ENCODE results near the gene XRN2. TPM values are rescaled to one million over a fixed set of nuclear protein-coding genes. Genes with fewer than 3 reads are reported as not detected.

XRN2 gene
- polyA plus RNA-seq, 2 of the 4 experiments (the other 2 are of a cell fraction), result 125 to 192 TPM

DNA sequence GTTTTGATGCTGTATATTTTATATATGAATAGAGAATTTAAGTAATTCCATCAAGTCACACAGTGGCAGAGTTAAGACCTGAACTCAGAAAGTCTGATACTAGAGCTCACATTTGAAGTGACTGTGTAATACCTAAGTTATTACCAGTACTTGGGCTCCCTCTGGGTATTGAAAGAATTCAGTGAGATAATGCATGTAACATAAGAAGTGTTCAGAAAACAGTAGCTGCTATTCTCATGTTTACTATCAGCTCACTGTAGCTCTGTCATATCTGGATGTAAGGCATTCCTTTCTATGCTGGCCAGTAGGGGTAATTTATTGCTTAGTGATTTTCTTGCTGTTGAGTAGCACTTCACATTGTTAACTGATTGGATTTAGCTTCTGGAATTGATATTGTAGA, 49.6 kb downstream of the XRN2 start:
- ChIA-PET CTCF (interaction anchor here (0.7 to 2.7 kb wide), 3 partner anchors 22 to 1805 kb away, joined by 4 to 10 read pairs (median 4); no protein-coding TSS in a partner anchor), POLR2A (interaction anchor here (1.0 kb wide), 1 partner anchor 50 kb away, joined by 5 read pairs; the partner anchor contains the start of gene XRN2)
- no peak overlapping the region for H3K4me2 ChIP-seq
- ATAC-seq (0 out of 6 replicates have a peak, but pooled peaks of 1 of the 2 experiments have one; percentile 34), DNase-seq (ENCODE audit: low read depth in 1 of 2, low spot score in 1 of 2) (no peak), FAIRE-seq (peak; percentile 77)
- no peak overlapping the region for H3K27ac ChIP-seq
- 0 out of 3 replicates have a peak, but pooled peaks cover 3% of the 10 kb centered on the region for H3K4me1 ChIP-seq
- no peak for TF ChIP-seq TFCP2L1 (CRISPR knock-in tag; IDR thresholded peaks at IDR 0.05)
- no peak for TF ChIP-seq RAD21 (conservative IDR thresholded peaks at IDR 0.05 in 1 of 2, IDR thresholded peaks at IDR 0.05 in 1 of 2)
- TF ChIP-seq HDAC2 (IDR thresholded peaks at IDR 0.05), result no peak
- TF ChIP-seq CBX2 (IDR thresholded peaks at IDR 0.05; ENCODE audit: borderline replicate concordance, low read depth), result no peak
- TF ChIP-seq POLR2A (IDR thresholded peaks at IDR 0.05; ENCODE audit: low read length), result no peak
- TF ChIP-seq ZSCAN20 (CRISPR knock-in tag; IDR thresholded peaks at IDR 0.05), result no peak
- no peak for TF ChIP-seq GATA3 (IDR thresholded peaks at IDR 0.05; ENCODE audit: borderline replicate concordance)
- H3K9me3 ChIP-seq, result no peaks in the 10 kb centered on the region
- no peak overlapping the region for H3K4me3 ChIP-seq

- Histone ChIP-seq H3K4me2 (no peak overlapping the region), H3K4me3 (no peak overlapping the region), H3K4me1 (0 out of 3 replicates have a peak, but pooled peaks cover 3% of the 10 kb centered on the region), H3K9me3 (no peaks in the 10 kb centered on the region), H3K27ac (no peak overlapping the region)
- 95% methylated on average over 1 of the region's 1 CpG for WGBS (ENCODE audit: missing lambda C conversion rate)
- ATAC-seq (no peak), FAIRE-seq (no peak), DNase-seq (ENCODE audit: low read depth in 1 of 2, low spot score in 1 of 2) (no peak)
- POLR2A ChIA-PET, result interaction anchor here (1.0 kb wide), 1 partner anchor 50 kb away, joined by 5 read pairs; the partner anchor contains the start of gene XRN2
- TF ChIP-seq ZSCAN20 (CRISPR knock-in tag; IDR thresholded peaks at IDR 0.05) (no peak), HES2 (IDR thresholded peaks at IDR 0.05) (no peak), RNF2 (IDR thresholded peaks at IDR 0.05; ENCODE audit: borderline replicate concordance, low read depth) (no peak), NFE2L2 (conservative IDR thresholded peaks at IDR 0.05; ENCODE audit: low read length) (no peak), CBX8 (IDR thresholded peaks at IDR 0.05) (no peak), KDM5A (IDR thresholded peaks at IDR 0.05) (no peak)
- TF ChIP-seq, protein P1, sequence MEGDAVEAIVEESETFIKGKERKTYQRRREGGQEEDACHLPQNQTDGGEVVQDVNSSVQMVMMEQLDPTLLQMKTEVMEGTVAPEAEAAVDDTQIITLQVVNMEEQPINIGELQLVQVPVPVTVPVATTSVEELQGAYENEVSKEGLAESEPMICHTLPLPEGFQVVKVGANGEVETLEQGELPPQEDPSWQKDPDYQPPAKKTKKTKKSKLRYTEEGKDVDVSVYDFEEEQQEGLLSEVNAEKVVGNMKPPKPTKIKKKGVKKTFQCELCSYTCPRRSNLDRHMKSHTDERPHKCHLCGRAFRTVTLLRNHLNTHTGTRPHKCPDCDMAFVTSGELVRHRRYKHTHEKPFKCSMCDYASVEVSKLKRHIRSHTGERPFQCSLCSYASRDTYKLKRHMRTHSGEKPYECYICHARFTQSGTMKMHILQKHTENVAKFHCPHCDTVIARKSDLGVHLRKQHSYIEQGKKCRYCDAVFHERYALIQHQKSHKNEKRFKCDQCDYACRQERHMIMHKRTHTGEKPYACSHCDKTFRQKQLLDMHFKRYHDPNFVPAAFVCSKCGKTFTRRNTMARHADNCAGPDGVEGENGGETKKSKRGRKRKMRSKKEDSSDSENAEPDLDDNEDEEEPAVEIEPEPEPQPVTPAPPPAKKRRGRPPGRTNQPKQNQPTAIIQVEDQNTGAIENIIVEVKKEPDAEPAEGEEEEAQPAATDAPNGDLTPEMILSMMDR (IDR thresholded peaks at IDR 0.05), result no peak
- TF ChIP-seq, protein P2, sequence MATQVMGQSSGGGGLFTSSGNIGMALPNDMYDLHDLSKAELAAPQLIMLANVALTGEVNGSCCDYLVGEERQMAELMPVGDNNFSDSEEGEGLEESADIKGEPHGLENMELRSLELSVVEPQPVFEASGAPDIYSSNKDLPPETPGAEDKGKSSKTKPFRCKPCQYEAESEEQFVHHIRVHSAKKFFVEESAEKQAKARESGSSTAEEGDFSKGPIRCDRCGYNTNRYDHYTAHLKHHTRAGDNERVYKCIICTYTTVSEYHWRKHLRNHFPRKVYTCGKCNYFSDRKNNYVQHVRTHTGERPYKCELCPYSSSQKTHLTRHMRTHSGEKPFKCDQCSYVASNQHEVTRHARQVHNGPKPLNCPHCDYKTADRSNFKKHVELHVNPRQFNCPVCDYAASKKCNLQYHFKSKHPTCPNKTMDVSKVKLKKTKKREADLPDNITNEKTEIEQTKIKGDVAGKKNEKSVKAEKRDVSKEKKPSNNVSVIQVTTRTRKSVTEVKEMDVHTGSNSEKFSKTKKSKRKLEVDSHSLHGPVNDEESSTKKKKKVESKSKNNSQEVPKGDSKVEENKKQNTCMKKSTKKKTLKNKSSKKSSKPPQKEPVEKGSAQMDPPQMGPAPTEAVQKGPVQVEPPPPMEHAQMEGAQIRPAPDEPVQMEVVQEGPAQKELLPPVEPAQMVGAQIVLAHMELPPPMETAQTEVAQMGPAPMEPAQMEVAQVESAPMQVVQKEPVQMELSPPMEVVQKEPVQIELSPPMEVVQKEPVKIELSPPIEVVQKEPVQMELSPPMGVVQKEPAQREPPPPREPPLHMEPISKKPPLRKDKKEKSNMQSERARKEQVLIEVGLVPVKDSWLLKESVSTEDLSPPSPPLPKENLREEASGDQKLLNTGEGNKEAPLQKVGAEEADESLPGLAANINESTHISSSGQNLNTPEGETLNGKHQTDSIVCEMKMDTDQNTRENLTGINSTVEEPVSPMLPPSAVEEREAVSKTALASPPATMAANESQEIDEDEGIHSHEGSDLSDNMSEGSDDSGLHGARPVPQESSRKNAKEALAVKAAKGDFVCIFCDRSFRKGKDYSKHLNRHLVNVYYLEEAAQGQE (IDR thresholded peaks at IDR 0.05), result no peak
- CTCF ChIA-PET, result interaction anchor here (0.7 to 2.7 kb wide), 3 partner anchors 22 to 1804 kb away, joined by 4 to 10 read pairs (median 4); no protein-coding TSS in a partner anchor
Observed at GRCh38 chr20:21353236-21353635, 50.1 kb downstream of the XRN2 start.

GRCh38 chr20:21355981-21356380, 52.9 kb downstream of the XRN2 start:
- H3K9me3 ChIP-seq, result no peaks in the 10 kb centered on the region
- CTCF ChIA-PET, result no interaction called here
- H3K4me3 ChIP-seq, result no peak overlapping the region
- H3K4me1 ChIP-seq, result peaks cover 9% of the 10 kb centered on the region; the same call in 2 of the 3 replicates
- FAIRE-seq, result peak; percentile 36
- H3K4me2 ChIP-seq, result no peak overlapping the region
- H3K27ac ChIP-seq, result no peak overlapping the region
- no peak for DNase-seq (ENCODE audit: low read depth in 1 of 2, low spot score in 1 of 2)
- POLR2A ChIA-PET, result no interaction called here
- ATAC-seq, result no peak
- 2% methylated on average over 1 of the region's 1 CpG for WGBS (ENCODE audit: missing lambda C conversion rate)
- TF ChIP-seq ESRRA (IDR thresholded peaks at IDR 0.05; ENCODE audit: borderline replicate concordance, low read length) (no peak), EHMT2 (IDR thresholded peaks at IDR 0.05; ENCODE audit: low read depth) (no peak), KDM1A (IDR thresholded peaks at IDR 0.05; ENCODE audit: low read depth) (no peak), RAD21 (conservative IDR thresholded peaks at IDR 0.05 in 1 of 2, IDR thresholded peaks at IDR 0.05 in 1 of 2) (no peak), ATOH8 (CRISPR knock-in tag; IDR thresholded peaks at IDR 0.05; ENCODE audit: low read depth) (no peak), ELK1 (IDR thresholded peaks at IDR 0.05; ENCODE audit: low read depth, low read length) (no peak), RCOR1 (IDR thresholded peaks at IDR 0.05; ENCODE audit: low read depth, low read length) (no peak), MAZ (IDR thresholded peaks at IDR 0.05; ENCODE audit: borderline replicate concordance, low read depth, low read length) (no peak), HOXB5 (CRISPR knock-in tag; IDR thresholded peaks at IDR 0.05) (no peak)
- TF ChIP-seq, protein P3, sequence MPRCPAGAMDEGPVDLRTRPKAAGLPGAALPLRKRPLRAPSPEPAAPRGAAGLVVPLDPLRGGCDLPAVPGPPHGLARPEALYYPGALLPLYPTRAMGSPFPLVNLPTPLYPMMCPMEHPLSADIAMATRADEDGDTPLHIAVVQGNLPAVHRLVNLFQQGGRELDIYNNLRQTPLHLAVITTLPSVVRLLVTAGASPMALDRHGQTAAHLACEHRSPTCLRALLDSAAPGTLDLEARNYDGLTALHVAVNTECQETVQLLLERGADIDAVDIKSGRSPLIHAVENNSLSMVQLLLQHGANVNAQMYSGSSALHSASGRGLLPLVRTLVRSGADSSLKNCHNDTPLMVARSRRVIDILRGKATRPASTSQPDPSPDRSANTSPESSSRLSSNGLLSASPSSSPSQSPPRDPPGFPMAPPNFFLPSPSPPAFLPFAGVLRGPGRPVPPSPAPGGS (IDR thresholded peaks at IDR 0.05), result no peak
- TF ChIP-seq, protein P4, sequence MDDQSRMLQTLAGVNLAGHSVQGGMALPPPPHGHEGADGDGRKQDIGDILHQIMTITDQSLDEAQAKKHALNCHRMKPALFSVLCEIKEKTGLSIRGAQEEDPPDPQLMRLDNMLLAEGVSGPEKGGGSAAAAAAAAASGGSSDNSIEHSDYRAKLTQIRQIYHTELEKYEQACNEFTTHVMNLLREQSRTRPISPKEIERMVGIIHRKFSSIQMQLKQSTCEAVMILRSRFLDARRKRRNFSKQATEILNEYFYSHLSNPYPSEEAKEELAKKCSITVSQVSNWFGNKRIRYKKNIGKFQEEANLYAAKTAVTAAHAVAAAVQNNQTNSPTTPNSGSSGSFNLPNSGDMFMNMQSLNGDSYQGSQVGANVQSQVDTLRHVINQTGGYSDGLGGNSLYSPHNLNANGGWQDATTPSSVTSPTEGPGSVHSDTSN (IDR thresholded peaks at IDR 0.05), result no peak

All from A549 (cell line).